D721Med (cell line): Measurements from ENCODE around the gene OR6M1.

Source experiments
- DNase-seq: peaks from one replicate; pipeline ENCODE4 v3.0.0; 2011; ENCODE audit warnings: low spot score; ENCODE audit not compliant: insufficient read length
- FAIRE-seq: peaks from 2 replicates; lab custom pipeline; 2011; peaks lifted over from hg19 to GRCh38; lab: Jason Lieb, UNC
- TF ChIP-seq, protein P1 (sequence below): IDR thresholded peaks from 2 replicates; pipeline ENCODE4 v1.5.1; 2012; ENCODE audit warnings: mild to moderate bottlenecking, control low read depth; ENCODE audit not compliant: insufficient read depth; ENCODE audit errors: missing control alignments

The OR6M1 gene

DNA sequence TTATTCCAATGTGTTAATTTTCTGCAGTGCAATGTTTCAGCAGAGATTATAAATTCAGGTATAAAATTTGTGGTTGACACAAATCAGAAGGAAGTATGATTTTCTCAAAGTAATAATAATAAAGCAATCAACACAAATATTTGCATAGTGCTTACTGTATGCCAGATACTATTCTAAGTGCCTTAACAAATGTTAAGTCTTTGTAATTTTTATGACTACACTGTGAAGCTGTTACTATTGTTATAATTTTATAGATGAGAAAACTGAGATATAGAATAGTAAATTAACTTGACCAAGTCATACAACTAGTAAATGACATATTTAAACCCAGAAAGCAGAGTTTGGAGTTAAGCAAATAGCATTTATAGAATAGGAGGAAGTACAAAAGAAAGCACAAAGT, 35.4 kb downstream of the OR6M1 start:
- TF ChIP-seq, protein P1, sequence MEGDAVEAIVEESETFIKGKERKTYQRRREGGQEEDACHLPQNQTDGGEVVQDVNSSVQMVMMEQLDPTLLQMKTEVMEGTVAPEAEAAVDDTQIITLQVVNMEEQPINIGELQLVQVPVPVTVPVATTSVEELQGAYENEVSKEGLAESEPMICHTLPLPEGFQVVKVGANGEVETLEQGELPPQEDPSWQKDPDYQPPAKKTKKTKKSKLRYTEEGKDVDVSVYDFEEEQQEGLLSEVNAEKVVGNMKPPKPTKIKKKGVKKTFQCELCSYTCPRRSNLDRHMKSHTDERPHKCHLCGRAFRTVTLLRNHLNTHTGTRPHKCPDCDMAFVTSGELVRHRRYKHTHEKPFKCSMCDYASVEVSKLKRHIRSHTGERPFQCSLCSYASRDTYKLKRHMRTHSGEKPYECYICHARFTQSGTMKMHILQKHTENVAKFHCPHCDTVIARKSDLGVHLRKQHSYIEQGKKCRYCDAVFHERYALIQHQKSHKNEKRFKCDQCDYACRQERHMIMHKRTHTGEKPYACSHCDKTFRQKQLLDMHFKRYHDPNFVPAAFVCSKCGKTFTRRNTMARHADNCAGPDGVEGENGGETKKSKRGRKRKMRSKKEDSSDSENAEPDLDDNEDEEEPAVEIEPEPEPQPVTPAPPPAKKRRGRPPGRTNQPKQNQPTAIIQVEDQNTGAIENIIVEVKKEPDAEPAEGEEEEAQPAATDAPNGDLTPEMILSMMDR: no peak
- DNase-seq (no peak), FAIRE-seq (no peak)

DNA sequence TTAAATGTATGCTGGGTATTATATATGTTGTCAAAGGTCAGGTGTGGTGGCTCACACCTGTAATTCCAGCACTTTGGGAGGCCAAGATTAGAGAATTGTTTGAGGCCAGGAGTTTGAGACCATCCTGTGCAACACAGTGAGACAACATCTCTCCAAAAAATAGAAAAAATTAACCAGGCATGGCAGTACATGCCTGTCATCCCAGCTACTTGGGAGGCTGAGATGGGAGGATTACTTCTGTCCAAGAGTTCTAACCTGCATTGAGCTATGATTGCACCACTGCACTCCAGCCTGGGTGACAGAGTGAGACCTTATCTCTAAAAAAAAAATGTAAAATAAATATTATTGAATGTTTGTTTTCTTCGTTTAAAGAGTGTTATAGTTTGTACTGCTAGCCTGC, 40.5 kb downstream of the OR6M1 start:
- DNase-seq (no peak), FAIRE-seq (no peak)
- TF ChIP-seq, protein P1: no peak

DNA sequence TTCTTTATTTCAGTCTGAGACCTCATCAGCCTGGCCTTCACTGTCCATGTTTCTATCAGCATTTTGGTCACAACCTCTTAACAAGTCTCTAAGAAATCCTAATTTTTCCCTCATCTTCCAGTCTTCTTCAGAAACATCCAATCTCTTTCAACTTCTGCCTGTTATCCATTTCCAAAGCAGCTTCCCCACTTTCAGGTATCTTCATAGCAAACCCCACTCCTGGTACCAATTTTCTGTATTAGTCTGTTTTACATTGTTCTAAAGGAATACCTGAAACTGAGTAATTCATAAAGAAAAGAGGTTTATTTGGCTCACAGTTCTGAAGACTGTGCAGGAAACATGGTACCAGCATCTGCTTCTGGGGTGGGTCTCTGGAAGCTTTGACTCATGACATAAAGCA, 43.7 kb downstream of the OR6M1 start:
- TF ChIP-seq, protein P1: no peak
- DNase-seq: no peak
- FAIRE-seq: no peak

DNA sequence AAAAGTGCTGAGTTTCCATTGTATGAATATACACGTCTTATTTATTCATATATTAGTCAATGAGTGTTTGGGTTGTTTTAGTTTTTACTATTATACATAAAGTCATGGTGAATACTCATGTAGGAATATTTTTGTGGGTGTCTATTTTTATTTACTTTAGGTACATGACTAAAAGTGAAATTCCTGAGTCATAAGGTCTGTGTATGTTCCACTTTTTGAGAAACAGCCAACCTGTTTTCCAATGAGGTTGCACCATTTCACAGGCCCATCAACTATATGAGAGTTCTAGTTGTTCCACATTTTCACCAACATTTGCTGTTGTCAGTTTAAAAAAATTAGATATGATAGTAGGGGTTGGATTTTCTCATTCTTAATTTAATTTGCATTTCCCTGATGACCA, 45.3 kb downstream of the OR6M1 start:
- TF ChIP-seq, protein P1: no peak
- DNase-seq (no peak), FAIRE-seq (no peak)

DNA sequence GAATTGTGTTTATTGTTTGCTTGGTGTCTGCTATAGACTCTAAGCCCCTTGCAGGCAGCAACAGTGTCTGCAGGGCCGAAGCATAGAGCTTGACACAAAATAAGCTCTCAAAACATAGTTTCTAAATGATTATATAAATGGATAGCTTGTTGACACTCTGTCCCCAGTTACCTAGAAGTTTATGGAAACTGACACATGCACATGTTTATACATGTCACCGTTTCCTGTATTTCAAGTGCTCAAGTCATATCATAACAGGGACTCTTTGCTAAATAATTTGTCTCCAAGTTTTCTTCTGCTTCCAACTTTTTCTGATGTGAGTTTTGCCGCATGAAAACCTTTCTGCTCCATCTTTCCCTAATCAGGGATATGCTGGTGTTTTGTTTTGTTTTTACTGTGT, 48.2 kb downstream of the OR6M1 start:
- TF ChIP-seq, protein P1: no peak
- DNase-seq: no peak
- no peak for FAIRE-seq

DNA sequence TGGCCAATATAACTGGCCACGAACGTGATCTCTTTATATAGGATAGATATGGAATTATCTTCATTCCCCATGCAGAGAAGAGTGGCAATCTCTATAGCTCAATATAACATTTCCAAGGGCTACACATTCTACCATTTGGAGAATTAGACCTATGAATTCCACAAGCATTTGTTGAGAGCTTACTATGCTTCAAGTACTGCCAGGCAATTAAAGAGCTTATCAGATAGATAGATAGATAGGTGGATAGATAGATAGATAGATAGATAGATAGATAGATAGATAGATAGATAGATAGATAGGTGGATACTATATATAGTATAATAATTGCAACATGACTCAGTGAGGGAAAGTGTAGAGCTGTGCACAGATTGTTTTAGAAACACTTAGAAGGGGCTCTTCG, 50.3 kb downstream of the OR6M1 start:
- DNase-seq (no peak), FAIRE-seq (no peak)
- TF ChIP-seq, protein P1: no peak
